Trophoblast cell (in vitro differentiated cells and primary cell): Measurements from ENCODE around the gene NPHS1.

Experiments
- DNase-seq, 2 donors: peaks; one replicate each; pipeline ENCODE4 v3.0.0-alpha.2; 2016
- H2AFZ ChIP-seq: 2 replicates; pipeline ENCODE4 v1.6.1; 2013; ENCODE audit warnings: low read length, moderate library complexity, mild to moderate bottlenecking; ENCODE audit not compliant: insufficient read depth, poor library complexity
- H2AK5ac ChIP-seq: 2 replicates; pipeline ENCODE4 v1.6.1; 2013; ENCODE audit warnings: mild to moderate bottlenecking, low read length
- H2BK120ac ChIP-seq: 2 replicates; pipeline ENCODE4 v1.6.1; 2013; ENCODE audit warnings: low read length, mild to moderate bottlenecking, moderate library complexity; ENCODE audit not compliant: insufficient read depth, poor library complexity
- H2BK12ac ChIP-seq: 2 replicates; pipeline ENCODE4 v1.6.1; 2013; ENCODE audit warnings: mild to moderate bottlenecking, low read length, moderate library complexity
- H2BK5ac ChIP-seq: 2 replicates; pipeline ENCODE4 v1.6.1; 2013; ENCODE audit warnings: low read length, low read depth, moderate library complexity, mild to moderate bottlenecking; ENCODE audit not compliant: poor library complexity
- H3K14ac ChIP-seq: 2 replicates; pipeline ENCODE4 v1.6.1; 2013; ENCODE audit warnings: mild to moderate bottlenecking, low read length
- H3K18ac ChIP-seq: 2 replicates; pipeline ENCODE4 v1.6.1; 2013; ENCODE audit warnings: mild to moderate bottlenecking, low read length
- H3K23ac ChIP-seq: 2 replicates; pipeline ENCODE4 v1.6.1; 2013; ENCODE audit warnings: low read length
- H3K27ac ChIP-seq: 2 replicates; pipeline ENCODE4 v1.5.1; 2013; ENCODE audit warnings: low read depth, mild to moderate bottlenecking, inconsistent platforms, low read length, moderate library complexity
- H3K27me3 ChIP-seq: 2 replicates; pipeline ENCODE4 v1.6.1; 2013; ENCODE audit warnings: inconsistent platforms, mild to moderate bottlenecking, low read length, moderate library complexity; ENCODE audit not compliant: insufficient read depth
- H3K36me3 ChIP-seq, 2 experiments: 1 replicate in 1 of 2; 2 replicates in 1 of 2; pipeline ENCODE4 v1.6.1; 2013; ENCODE audit warnings: low read length in 2 of 2, mild to moderate bottlenecking in 2 of 2, moderate library complexity in 1 of 2; ENCODE audit not compliant: insufficient read depth in 2 of 2, control insufficient read depth in 1 of 2
- H3K4ac ChIP-seq: 2 replicates; pipeline ENCODE4 v1.6.1; 2013; ENCODE audit warnings: low read depth, mild to moderate bottlenecking, low read length, moderate library complexity
- H3K4me1 ChIP-seq, 2 experiments: 1 replicate in 1 of 2; 2 replicates in 1 of 2; pipeline ENCODE4 v1.6.1; 2013; ENCODE audit warnings: low read length in 2 of 2, mild to moderate bottlenecking in 2 of 2, moderate library complexity in 1 of 2; ENCODE audit not compliant: insufficient read depth in 2 of 2, control insufficient read depth in 1 of 2
- H3K4me2 ChIP-seq: 2 replicates; pipeline ENCODE4 v1.6.1; 2013; ENCODE audit warnings: inconsistent platforms, mild to moderate bottlenecking, low read length, moderate library complexity
- H3K4me3 ChIP-seq: 2 replicates; pipeline ENCODE4 v1.5.1; 2013; ENCODE audit warnings: mild to moderate bottlenecking, low read depth, low read length, inconsistent platforms
- H3K79me1 ChIP-seq: one replicate; pipeline ENCODE4 v1.6.1; 2013; ENCODE audit warnings: low read length
- H3K79me2 ChIP-seq: 2 replicates; pipeline ENCODE4 v1.6.1; 2013; ENCODE audit warnings: low read length, mild to moderate bottlenecking; ENCODE audit not compliant: control insufficient read depth, insufficient read depth, poor library complexity
- H3K9ac ChIP-seq: 2 replicates; pipeline ENCODE4 v1.6.1; 2013; ENCODE audit warnings: mild to moderate bottlenecking, low read length
- H3K9me3 ChIP-seq: 2 replicates; pipeline ENCODE4 v1.6.1; 2013; ENCODE audit warnings: low read depth, mild to moderate bottlenecking, control low read depth, inconsistent platforms, low read length; ENCODE audit not compliant: insufficient read depth
- H4K12ac ChIP-seq: 2 replicates; pipeline ENCODE4 v1.6.1; 2013; ENCODE audit warnings: low read depth, mild to moderate bottlenecking, low read length, moderate library complexity
- H4K8ac ChIP-seq: 2 replicates; pipeline ENCODE4 v1.6.1; 2013; ENCODE audit warnings: low read depth, mild to moderate bottlenecking, low read length, moderate library complexity
- H4K91ac ChIP-seq: one replicate; pipeline ENCODE4 v1.6.1; 2013; ENCODE audit warnings: low read depth, mild to moderate bottlenecking, low read length, moderate library complexity
- WGBS: extraction: QIAGEN DNeasy Blood & Tissue Kit; methylation state at CpG from one replicate; pipeline ENCODE4 v1.1.7; 2013; ENCODE audit warnings: missing lambda C conversion rate; ENCODE audit not compliant: insufficient read length, insufficient coverage; ENCODE audit errors: extremely low coverage; 5-methylcytosine and 5-hydroxymethylcytosine counted together

NPHS1 gene

DNA sequence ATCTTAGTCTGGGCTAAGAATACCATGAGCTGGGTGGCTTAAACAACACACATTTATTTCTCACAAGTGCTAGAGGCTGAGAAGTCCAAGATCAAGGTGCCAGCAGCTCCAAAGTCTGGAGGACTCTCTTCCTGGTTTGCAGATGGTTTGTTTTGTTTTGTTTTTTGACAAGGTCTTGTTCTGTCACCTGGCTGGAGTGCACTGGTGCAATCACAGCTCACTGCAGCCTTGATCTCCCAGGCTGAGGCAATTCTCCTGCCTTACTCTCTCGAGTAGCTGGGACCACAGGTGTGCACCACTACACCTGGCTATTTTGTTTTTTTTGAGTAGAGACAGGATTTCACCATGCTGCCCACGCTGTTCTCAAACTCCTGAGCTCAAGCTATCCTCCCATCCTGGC lies 31.6 kb upstream of the NPHS1 start:
- no peak overlapping the region for H2BK12ac ChIP-seq
- H2BK120ac ChIP-seq, result no peak overlapping the region
- no peak overlapping the region for H4K8ac ChIP-seq
- H3K27ac ChIP-seq, result no peak overlapping the region
- no CpG with 5 or more reads among the region's 2 CpGs for WGBS
- H3K4me1 ChIP-seq, result no peaks in the 10 kb centered on the region
- no peak overlapping the region for H2AFZ ChIP-seq
- no peak for DNase-seq
- H3K14ac ChIP-seq, result no peak overlapping the region
- H3K4ac ChIP-seq, result no peak overlapping the region
- no peak overlapping the region for H3K18ac ChIP-seq
- H3K4me3 ChIP-seq, result no peak overlapping the region
- H3K27me3 ChIP-seq, result no peaks in the 10 kb centered on the region
- H3K9ac ChIP-seq, result no peak overlapping the region
- no peak overlapping the region for H3K23ac ChIP-seq
- H3K79me1 ChIP-seq, result no peaks in the 10 kb centered on the region
- no peak overlapping the region for H4K12ac ChIP-seq
- H4K91ac ChIP-seq, result no peak overlapping the region
- no peaks in the 10 kb centered on the region for H3K9me3 ChIP-seq
- no peak overlapping the region for H2AK5ac ChIP-seq
- peaks cover 16 to 18% of the 10 kb centered on the region in 2 experiments for H3K36me3 ChIP-seq
- H2BK5ac ChIP-seq, result no peak overlapping the region
- H3K4me2 ChIP-seq, result no peak overlapping the region
- H3K79me2 ChIP-seq, result no peaks in the 10 kb centered on the region

DNA sequence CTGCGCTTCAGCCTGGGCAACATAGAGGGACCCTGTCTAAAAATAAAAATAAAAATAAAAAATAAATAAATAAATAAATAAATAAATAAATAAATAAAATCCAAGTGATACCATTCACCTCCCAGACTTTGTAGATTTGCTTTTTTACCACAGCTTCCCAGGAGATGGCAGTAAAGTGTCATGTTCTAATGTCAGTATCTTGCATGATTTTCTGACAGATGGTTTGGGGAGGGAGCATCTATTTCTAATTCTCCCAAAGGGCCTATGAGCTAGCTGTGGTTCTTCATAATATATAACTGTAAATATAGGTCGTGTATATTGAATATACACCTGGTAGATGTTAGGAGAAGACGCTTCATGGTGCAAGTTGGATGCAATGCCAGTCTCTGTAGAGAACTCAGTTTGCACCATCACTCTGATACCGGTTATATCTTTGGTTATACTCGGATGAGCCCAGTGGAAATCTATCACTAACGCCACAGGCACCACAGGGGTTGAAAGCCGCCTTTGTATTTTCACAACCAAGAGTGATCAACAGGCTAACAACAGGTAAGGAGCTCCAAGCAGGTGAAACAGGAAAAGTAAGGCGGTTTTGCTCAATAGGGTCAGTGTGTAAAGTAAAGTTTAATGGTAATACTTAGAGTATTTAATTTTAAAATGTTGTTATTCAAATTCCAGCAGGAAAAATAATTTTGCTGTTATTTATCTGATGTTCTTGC lies 30.0 kb upstream of the NPHS1 start:
- H3K9ac ChIP-seq, result no peak overlapping the region
- H3K27me3 ChIP-seq, result no peaks in the 10 kb centered on the region
- no peaks in the 10 kb centered on the region for H3K4me1 ChIP-seq
- no peak overlapping the region for H3K4me3 ChIP-seq
- no peak overlapping the region for H4K91ac ChIP-seq
- H3K18ac ChIP-seq, result no peak overlapping the region
- H3K27ac ChIP-seq, result no peak overlapping the region
- H2BK120ac ChIP-seq, result no peak overlapping the region
- H3K9me3 ChIP-seq, result no peaks in the 10 kb centered on the region
- no peak overlapping the region for H2AFZ ChIP-seq
- DNase-seq, result peak; percentile 33 to 79
- H2BK5ac ChIP-seq, result no peak overlapping the region
- H4K8ac ChIP-seq, result no peak overlapping the region
- no peak overlapping the region for H3K4me2 ChIP-seq
- no peak overlapping the region for H2BK12ac ChIP-seq
- no peak overlapping the region for H3K23ac ChIP-seq
- H3K79me2 ChIP-seq, result no peaks in the 10 kb centered on the region
- WGBS, result no CpG with 5 or more reads among the region's 8 CpGs
- H3K36me3 ChIP-seq, result peaks cover 3 to 4% of the 10 kb centered on the region in 2 experiments
- no peak overlapping the region for H3K14ac ChIP-seq
- H3K79me1 ChIP-seq, result no peaks in the 10 kb centered on the region
- H3K4ac ChIP-seq, result no peak overlapping the region
- no peak overlapping the region for H4K12ac ChIP-seq
- no peak overlapping the region for H2AK5ac ChIP-seq

DNA sequence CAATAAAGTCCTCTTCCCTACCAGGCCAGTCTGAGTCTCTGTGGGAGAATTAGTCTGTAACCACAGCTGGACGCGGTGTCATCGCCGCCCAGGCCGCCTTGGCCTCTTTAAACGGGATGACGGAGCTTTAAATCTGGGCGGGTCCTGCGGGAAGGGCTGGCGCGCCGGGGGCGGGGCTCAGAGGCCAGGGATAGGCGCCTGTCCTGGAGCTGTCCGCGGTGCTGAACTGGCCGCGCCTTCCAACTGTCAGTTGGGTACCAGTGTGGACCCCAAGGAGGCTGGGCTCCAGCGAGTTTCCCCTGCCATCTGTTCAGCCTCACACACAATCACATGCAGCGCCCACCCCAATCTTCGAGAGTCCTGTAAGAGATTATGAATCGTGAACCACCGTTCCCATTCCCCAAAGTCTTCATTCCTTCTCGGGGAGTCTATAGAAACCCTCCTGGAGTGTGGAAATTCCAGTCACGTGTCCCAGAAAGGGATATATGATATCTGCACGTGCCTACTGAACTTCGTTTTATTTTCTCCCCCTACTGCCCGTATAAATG lies 27.5 kb upstream of the NPHS1 start:
- no peaks in the 10 kb centered on the region for H3K4me1 ChIP-seq
- H2BK120ac ChIP-seq, result no peak overlapping the region
- no peaks in the 10 kb centered on the region for H3K79me1 ChIP-seq
- H3K4ac ChIP-seq, result no peak overlapping the region
- no peak overlapping the region for H3K4me2 ChIP-seq
- no peak overlapping the region for H2AK5ac ChIP-seq
- WGBS, result no CpG with 5 or more reads among the region's 28 CpGs
- no peak overlapping the region for H3K9ac ChIP-seq
- no peak overlapping the region for H3K23ac ChIP-seq
- no peaks in the 10 kb centered on the region for H3K27me3 ChIP-seq
- no peak overlapping the region for H4K12ac ChIP-seq
- no peaks in the 10 kb centered on the region for H3K79me2 ChIP-seq
- no peaks in the 10 kb centered on the region for H3K9me3 ChIP-seq
- no peak overlapping the region for H4K91ac ChIP-seq
- no peak overlapping the region for H3K18ac ChIP-seq
- no peak overlapping the region for H4K8ac ChIP-seq
- no peak overlapping the region for H2AFZ ChIP-seq
- H3K27ac ChIP-seq, result no peak overlapping the region
- no peaks in the 10 kb centered on the region for H3K36me3 ChIP-seq
- no peak overlapping the region for H2BK12ac ChIP-seq
- peak; percentile 88 to 92 for DNase-seq
- no peak overlapping the region for H3K14ac ChIP-seq
- H3K4me3 ChIP-seq, result no peak overlapping the region
- no peak overlapping the region for H2BK5ac ChIP-seq

DNA sequence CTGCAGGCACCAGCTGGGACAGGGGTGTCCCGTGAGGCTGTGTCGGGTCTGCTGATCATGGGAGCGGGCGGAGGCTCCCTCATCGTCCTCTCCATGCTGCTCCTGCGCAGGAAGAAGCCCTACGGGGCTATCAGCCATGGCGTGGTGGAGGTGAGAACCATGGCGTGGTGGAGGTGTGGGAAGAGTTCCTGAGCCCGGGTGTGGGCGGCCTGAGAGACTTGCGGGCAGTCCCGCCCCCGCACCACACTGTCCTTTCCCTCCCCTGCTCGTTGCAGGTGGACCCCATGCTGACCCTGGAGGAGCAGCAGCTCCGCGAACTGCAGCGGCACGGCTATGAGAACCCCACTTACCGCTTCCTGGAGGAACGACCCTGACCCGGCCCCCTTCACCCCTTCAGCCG lies 26.8 kb upstream of the NPHS1 start:
- Histone ChIP-seq H3K27ac (no peak overlapping the region), H3K79me2 (no peaks in the 10 kb centered on the region), H2BK5ac (no peak overlapping the region), H3K9ac (no peak overlapping the region), H3K79me1 (no peaks in the 10 kb centered on the region), H3K9me3 (no peaks in the 10 kb centered on the region), H4K12ac (no peak overlapping the region), H3K4me3 (peak overlapping the region; percentile 6), H4K8ac (no peak overlapping the region), H2AK5ac (no peak overlapping the region), H2AFZ (no peak overlapping the region), H3K14ac (no peak overlapping the region), H2BK120ac (no peak overlapping the region), H3K4ac (no peak overlapping the region), H3K18ac (no peak overlapping the region), H3K23ac (no peak overlapping the region), H3K27me3 (no peaks in the 10 kb centered on the region), H3K4me2 (no peak overlapping the region), H3K36me3 (no peaks in the 10 kb centered on the region), H4K91ac (no peak overlapping the region), H3K4me1 (no peaks in the 10 kb centered on the region), H2BK12ac (no peak overlapping the region)
- WGBS, result no CpG with 5 or more reads among the region's 23 CpGs
- no peak for DNase-seq
